ENCODE results near the gene CEP112. TPM values are rescaled to one million over a fixed set of nuclear protein-coding genes. Genes with fewer than 3 reads are reported as not detected.

CEP112 gene
- total and polyA plus RNA-seq, 9 of the 15 experiments (the other 6 are each of a cell fraction or from before 2014, with no cell fraction given) = 0.84 TPM; not detected in 8

- TF ChIP-seq KDM2B (CRISPR knock-in tag; IDR thresholded peaks at IDR 0.05) = no peak
- no peak for TF ChIP-seq CCAR2 (IDR thresholded peaks at IDR 0.05; ENCODE audit: low read depth, low read length)
- no peak for TF ChIP-seq PCBP1 (IDR thresholded peaks at IDR 0.05; ENCODE audit: low read depth, low read length, poor library complexity, severe bottlenecking)
- no peak for TF ChIP-seq THRA (IDR thresholded peaks at IDR 0.05)
- TF ChIP-seq ARNT (IDR thresholded peaks at IDR 0.05) = no peak
- TF ChIP-seq CBFB (CRISPR knock-in tag; IDR thresholded peaks at IDR 0.05) = no peak
- no peak for TF ChIP-seq COPS2 (conservative IDR thresholded peaks at IDR 0.05)
- no peak for TF ChIP-seq CREB3 (tag; conservative IDR thresholded peaks at IDR 0.05; ENCODE audit: low read depth)
- TF ChIP-seq ZNF512 (tag; IDR thresholded peaks at IDR 0.05) = no peak
- TF ChIP-seq ATF1 (CRISPR knock-in tag; IDR thresholded peaks at IDR 0.05) = no peak
- no peak for TF ChIP-seq ATF1 (tag; IDR thresholded peaks at IDR 0.05)
- Histone ChIP-seq H3K27ac (ENCODE audit: extremely low read depth, low read depth, low read length) (no peak overlapping the region), H3K4me1 (replicated peaks in 1 of 2; ENCODE audit: control insufficient read depth in 2 of 2, insufficient read depth in 2 of 2, low read length in 2 of 2) (no peaks in the 10 kb centered on the region), H3K79me2 (ENCODE audit: control insufficient read depth, insufficient read depth, low read length) (no peaks in the 10 kb centered on the region), H3K4me3 (no peak overlapping the region), H3K9ac (ENCODE audit: insufficient read depth in 1 of 2, low read depth in 2 of 2, low read length in 2 of 2) (no peak overlapping the region), H3K36me3 (ENCODE audit: control insufficient read depth, insufficient read depth, low read length) (no peaks in the 10 kb centered on the region), H3K9me3 (replicated peaks; ENCODE audit: control insufficient read depth, insufficient read depth, low read depth, low read length) (no peaks in the 10 kb centered on the region), H3K27me3 (ENCODE audit: control insufficient read depth in 2 of 2, insufficient read depth in 2 of 2, low read length in 2 of 2) (peaks cover 8 to 15% of the 10 kb centered on the region in 2 experiments; a peak in 4 of 5 replicates), H4K20me1 (replicated peaks; ENCODE audit: control insufficient read depth, insufficient read depth, low read length) (no peaks in the 10 kb centered on the region), H3K4me2 (ENCODE audit: insufficient read depth, low read length) (no peak overlapping the region), H3K9me1 (ENCODE audit: control insufficient read depth, insufficient read depth, low read length) (no peaks in the 10 kb centered on the region), H2AFZ (ENCODE audit: low read depth, low read length) (no peak overlapping the region)
- ATAC-seq (no peak), DNase-seq (ENCODE audit: extremely low read depth in 1 of 4, low spot score in 3 of 4) (no peak), FAIRE-seq (no peak)
- intact Hi-C loops (cut with micrococcal nuclease) = no loop called here
- ChIA-PET CTCF (ENCODE audit: low intra/inter-chr PET ratio) (no interaction called here), POLR2A (no interaction called here)
- WGBS (ENCODE audit: insufficient coverage, low coverage, missing lambda C conversion rate) = under 1% methylated on average over 8 of the region's 8 CpGs
- in situ Hi-C loops (cut with MboI) = no loop called here
- no TSS peak for BruUV-seq (replicated peaks)
These were observed 28.3 kb upstream of the CEP112 start for GRCh38 chr17:66220079-66220835.
